Measurements from ENCODE around the gene PAX7. TPM values are rescaled to one million over a fixed set of nuclear protein-coding genes. Genes with fewer than 3 reads are reported as not detected.

The PAX7 gene
- total and polyA plus RNA-seq, 2 donors (not counting 3 experiments of a cell fraction or from before 2014, with no cell fraction given): not detected

GRCh38 chr1:18592368-18592767 lies 38.3 kb upstream of the PAX7 start:
- H3K36me3 ChIP-seq (ENCODE audit: control insufficient read depth in 2 of 2, extremely low read depth in 1 of 2, insufficient read depth in 2 of 2, low read length in 2 of 2): no peaks in the 10 kb centered on the region
- H3K9me1 ChIP-seq (replicated peaks; ENCODE audit: control insufficient read depth, extremely low read depth, insufficient read depth, low read length): no peaks in the 10 kb centered on the region
- CTCF ChIA-PET: interaction anchor here (1.2 to 1.6 kb wide), 4 partner anchors 9 to 17 kb away, joined by 3 to 5 read pairs (median 3); no protein-coding TSS in a partner anchor
- no peaks in the 10 kb centered on the region for H3K27me3 ChIP-seq (ENCODE audit: control insufficient read depth in 2 of 2, insufficient read depth in 2 of 2, low read length in 2 of 2)
- no peak overlapping the region for H3K4me2 ChIP-seq (ENCODE audit: insufficient read depth, low read length)
- H3K9me3 ChIP-seq (replicated peaks; ENCODE audit: control insufficient read depth, insufficient read depth, low read length): no peaks in the 10 kb centered on the region
- intact Hi-C loops (cut with micrococcal nuclease): no loop called here
- no peak for FAIRE-seq
- TF ChIP-seq EZH2 (IDR thresholded peaks at IDR 0.05; ENCODE audit: borderline replicate concordance, low read depth, low read length, severe bottlenecking): no peak
- no peak for TF ChIP-seq MYC (IDR thresholded peaks at IDR 0.05; ENCODE audit: low read depth, low read length)
- TF ChIP-seq POLR2A (IDR thresholded peaks at IDR 0.05; ENCODE audit: low read depth, low read length): no peak
- no peak for TF ChIP-seq FOS (IDR thresholded peaks at IDR 0.05; ENCODE audit: borderline replicate concordance, insufficient read depth, low read length)
- no peak for TF ChIP-seq GATA2 (IDR thresholded peaks at IDR 0.05; ENCODE audit: insufficient read depth, insufficient read length, low read depth, low read length)
- TF ChIP-seq POLR2AphosphoS5 (IDR thresholded peaks at IDR 0.05; ENCODE audit: insufficient read depth, low read depth, low read length): no peak
- no peak for TF ChIP-seq JUN (IDR thresholded peaks at IDR 0.05; ENCODE audit: borderline replicate concordance, insufficient read depth, insufficient read length, low read depth)
- no peak for TF ChIP-seq MAX (IDR thresholded peaks at IDR 0.05; ENCODE audit: insufficient read depth, insufficient read length)
- TF ChIP-seq CTCF (IDR thresholded peaks at IDR 0.05; ENCODE audit: extremely low read depth in 1 of 2, insufficient read depth in 1 of 2, low read depth in 1 of 2, low read length in 2 of 2): no peak
- DNase-seq (ENCODE audit: low read depth, low spot score): no peak
- no TSS peak for BruUV-seq (replicated peaks)
- no peaks in the 10 kb centered on the region for H3K4me1 ChIP-seq (ENCODE audit: control insufficient read depth, extremely low read depth, insufficient read depth, low read length)
- H3K4me3 ChIP-seq (replicated peaks in 1 of 3; ENCODE audit: insufficient read depth in 1 of 3, low read depth in 1 of 3, low read length in 3 of 3): no peak overlapping the region
- no peaks in the 10 kb centered on the region for H4K20me1 ChIP-seq (replicated peaks; ENCODE audit: control insufficient read depth, extremely low read depth, insufficient read depth, low read length)
- H3K27ac ChIP-seq (ENCODE audit: insufficient read depth, low read depth, low read length): no peak overlapping the region
- dilution Hi-C loops (cut with MboI; ENCODE audit: extremely low pct_ligation_motif_present, low sequenced_read_pairs): no loop called here
- POLR2A ChIA-PET: no interaction called here
- no peak overlapping the region for H3K9ac ChIP-seq (replicated peaks; ENCODE audit: extremely low read depth, insufficient read depth, low read length)
- H3K79me2 ChIP-seq (ENCODE audit: control insufficient read depth, insufficient read depth, low read length): no peaks in the 10 kb centered on the region
- H2AFZ ChIP-seq (ENCODE audit: low read depth, low read length): no peak overlapping the region
